Tibial nerve (tissue), 3 donors: ENCODE data around the gene ATXN7L1.

Source experiments
- CTCF ChIP-seq, 5 experiments: fragments of 200-600 bp in 3 of 5; fragments of 450-650 bp in 2 of 5; sonication (generic) in 3 of 5; IDR thresholded peaks; one replicate each; pipeline ENCODE4 v1.5.1; 2016 to 2019; ENCODE audit warnings: antibody characterized with exemption in 5 of 5, mild to moderate bottlenecking in 3 of 5, moderate library complexity in 2 of 5
- POLR2A ChIP-seq, 2 donors: fragments of 450-650 bp; IDR thresholded peaks; one replicate each; pipeline ENCODE4 v1.6.1; 2017; ENCODE audit warnings: antibody characterized with exemption in 2 of 2, mild to moderate bottlenecking in 2 of 2, moderate library complexity in 2 of 2

- TF ChIP-seq POLR2A (IDR thresholded peaks at IDR 0.05) (no peak), CTCF (IDR thresholded peaks at IDR 0.05) (no peak)
Measured at GRCh38 chr7:105584165-105584564, 292.2 kb downstream of the ATXN7L1 start.
